ENCODE results near the gene CEP20. TPM values are rescaled to one million over a fixed set of nuclear protein-coding genes. Genes with fewer than 3 reads are reported as not detected.

The CEP20 gene
- total RNA-seq, 4 donors from 2014 or later = 13.5 to 33.0 (median 17.4) TPM

GRCh38 chr16:15856901-15857698 is 31.3 kb downstream of the CEP20 start, which contains the start of gene MYH11:
Gene MYH11, minus strand, starts transcription at chr16:15857028. Its CDS starts 18,776 bp downstream, at chr16:15838252.
- TF ChIP-seq POLR2A (IDR thresholded peaks at IDR 0.05) (no peak), CTCF (IDR thresholded peaks at IDR 0.05) (no peak)
- DNase-seq = peak in 2 of 3 donors; percentile 44 to 49
- no peaks in the 10 kb centered on the region for H3K36me3 ChIP-seq
- peak within 1 kb of the TSS; percentile 9 to 41 (median 35) for H3K4me3 ChIP-seq
- no peaks in the 10 kb centered on the region for H3K27me3 ChIP-seq
- peaks cover 0 to 21% (median 7%) of the 10 kb centered on the region in 4 donors for H3K4me1 ChIP-seq
- H3K27ac ChIP-seq = peak within 1 kb of the TSS; percentile 15 to 89 (median 42)
- no peaks in the 10 kb centered on the region for H3K9me3 ChIP-seq

- no peaks in the 10 kb centered on the region for H3K27me3 ChIP-seq
- H3K9me3 ChIP-seq = no peaks in the 10 kb centered on the region
- peak overlapping the region in 3 of 4 donors; percentile 15 to 89 (median 25) for H3K27ac ChIP-seq
- TF ChIP-seq POLR2A (IDR thresholded peaks at IDR 0.05) = no peak
- no peak for TF ChIP-seq CTCF (IDR thresholded peaks at IDR 0.05)
- H3K36me3 ChIP-seq = no peaks in the 10 kb centered on the region
- H3K4me3 ChIP-seq = peak overlapping the region in 1 of 4 donors; percentile 41
- DNase-seq = no peak
- peaks cover 0 to 21% (median 7%) of the 10 kb centered on the region in 4 donors for H3K4me1 ChIP-seq
Measured at GRCh38 chr16:15856182-15856581, 32.2 kb downstream of the CEP20 start.

- Histone ChIP-seq H3K4me1 (peaks cover 0 to 21% (median 7%) of the 10 kb centered on the region in 4 donors), H3K27me3 (no peaks in the 10 kb centered on the region), H3K36me3 (no peaks in the 10 kb centered on the region), H3K9me3 (no peaks in the 10 kb centered on the region), H3K27ac (peak overlapping the region in 3 of 4 donors; percentile 15 to 89 (median 42)), H3K4me3 (peak overlapping the region in 2 of 4 donors; percentile 14 to 41)
- TF ChIP-seq POLR2A (IDR thresholded peaks at IDR 0.05) (no peak), CTCF (IDR thresholded peaks at IDR 0.05) (no peak)
- DNase-seq = peak in 1 of 3 donors; percentile 0
Measured at GRCh38 chr16:15855704-15856003, 32.7 kb downstream of the CEP20 start.

- Histone ChIP-seq H3K9me3 (no peaks in the 10 kb centered on the region), H3K27me3 (no peaks in the 10 kb centered on the region), H3K27ac (peak overlapping the region in 2 of 4 donors; percentile 42 to 89), H3K4me3 (peak overlapping the region in 2 of 4 donors; percentile 14 to 41), H3K36me3 (no peaks in the 10 kb centered on the region), H3K4me1 (peaks cover 0 to 21% (median 7%) of the 10 kb centered on the region in 4 donors)
- TF ChIP-seq POLR2A (IDR thresholded peaks at IDR 0.05) (no peak), CTCF (IDR thresholded peaks at IDR 0.05) (no peak)
- peak in 1 of 3 donors; percentile 28 for DNase-seq
Measured at GRCh38 chr16:15854906-15855703, 33.3 kb downstream of the CEP20 start.

GRCh38 chr16:15854061-15854460 is 34.3 kb downstream of the CEP20 start:
- DNase-seq = peak in 1 of 3 donors; percentile 1
- TF ChIP-seq CTCF (IDR thresholded peaks at IDR 0.05) = no peak
- no peak for TF ChIP-seq POLR2A (IDR thresholded peaks at IDR 0.05)
- Histone ChIP-seq H3K27ac (peak overlapping the region in 2 of 4 donors; percentile 33 to 89), H3K27me3 (no peaks in the 10 kb centered on the region), H3K4me1 (peaks cover 0 to 21% (median 7%) of the 10 kb centered on the region in 4 donors), H3K9me3 (no peaks in the 10 kb centered on the region), H3K4me3 (peak overlapping the region in 1 of 4 donors; percentile 41), H3K36me3 (no peaks in the 10 kb centered on the region)
